GM12878 (cell line): Measurements from ENCODE around the gene IFNG-AS1. TPM values are rescaled to one million over a fixed set of nuclear protein-coding genes. Genes with fewer than 3 reads are reported as not detected.

Experiments used
- ATAC-seq: fragments of 200-7000 bp; cut with Tn5 transposase; 3 replicates; pipeline ENCODE4 v1.9.1; 2020; ENCODE audit warnings: mild to moderate bottlenecking, moderate library complexity
- BruUV-seq: library from RNA; stranded (reverse); fragments of 400-500 nt; replicated peaks from 2 replicates; lab custom pipeline; 2021; lab: Mats Ljungman, UMichigan
- CTCF ChIA-PET: fragments of 300-600 bp; sonication (Branson Sonifier 250); formaldehyde crosslinking; extraction: SDS; loops from one replicate; lab custom pipeline; 2021; ENCODE audit warnings: inconsistent platforms; lab: Yijun Ruan, JAX
- POLR2A ChIA-PET: fragments of 350-600 bp; formaldehyde crosslinking; extraction: SDS; loops from one replicate; lab custom pipeline; 2021; ENCODE audit warnings: inconsistent platforms; lab: Charles Lee
- RAD21 ChIA-PET: fragments of 300-600 bp; sonication (Branson Sonifier 250); formaldehyde crosslinking; loops from one replicate; lab custom pipeline; 2023; ENCODE audit warnings: antibody characterized with exemption; ENCODE audit not compliant: unreplicated experiment; lab: Charles Lee
- SMC1A ChIA-PET: fragments of 300-600 bp; sonication (Branson Sonifier 250); formaldehyde crosslinking; loops from one replicate; lab custom pipeline; 2023; ENCODE audit not compliant: unreplicated experiment, uncharacterized antibody; lab: Charles Lee
- DNase-seq: peaks from one replicate; pipeline ENCODE4 v3.0.0-alpha.2; 2011; ENCODE audit warnings: low read depth, low spot score
- FAIRE-seq: peaks from 3 replicates; lab custom pipeline; 2011; peaks lifted over from hg19 to GRCh38; lab: Jason Lieb, UNC
- H2AFZ ChIP-seq: 2 replicates; pipeline ENCODE4 v1.6.0; 2011; ENCODE audit warnings: low read depth, low read length, control low read depth; ENCODE audit not compliant: control insufficient read depth
- H3K27ac ChIP-seq: 2 replicates; pipeline ENCODE4 v1.5.1; 2011; ENCODE audit warnings: control low read depth; ENCODE audit not compliant: control insufficient read depth, insufficient read depth
- H3K27me3 ChIP-seq, 2 experiments: replicated peaks in 1 of 2; 2 replicates each; pipeline versions ENCODE4 v1.6.0 to v1.6.1; 2011; ENCODE audit warnings: low read length in 1 of 2; ENCODE audit not compliant: control insufficient read depth in 2 of 2, insufficient read depth in 2 of 2
- H3K36me3 ChIP-seq, 2 experiments: 2 replicates each; pipeline ENCODE4 v1.5.1; 2011; ENCODE audit warnings: low read length in 1 of 2; ENCODE audit not compliant: control insufficient read depth in 2 of 2, insufficient read depth in 2 of 2
- H3K4me1 ChIP-seq: 2 replicates; pipeline ENCODE4 v1.6.1; 2011; ENCODE audit warnings: mild to moderate bottlenecking, low read length, moderate library complexity, mixed read lengths; ENCODE audit not compliant: control insufficient read depth, insufficient read depth
- H3K4me2 ChIP-seq: 2 replicates; pipeline ENCODE4 v1.6.0; 2011; ENCODE audit warnings: control low read depth; ENCODE audit not compliant: control insufficient read depth, insufficient read depth
- H3K4me3 ChIP-seq: fragments of 200-600 bp; sonication (generic); 2 replicates; pipeline ENCODE4 v1.5.1; 2016
- H3K79me2 ChIP-seq: 2 replicates; pipeline ENCODE4 v1.6.0; 2011; ENCODE audit warnings: low read length; ENCODE audit not compliant: control insufficient read depth, insufficient read depth
- H3K9ac ChIP-seq: 2 replicates; pipeline ENCODE4 v1.8.0; 2011; ENCODE audit warnings: low read length, control low read depth, mixed read lengths; ENCODE audit not compliant: control insufficient read depth, insufficient read depth
- H3K9me3 ChIP-seq: replicated peaks from 3 replicates; pipeline ENCODE4 v1.5.1; 2011; ENCODE audit warnings: mild to moderate bottlenecking, low read length; ENCODE audit not compliant: control insufficient read depth, insufficient read depth
- H4K20me1 ChIP-seq: 2 replicates; pipeline ENCODE4 v1.6.0; 2011; ENCODE audit not compliant: control insufficient read depth, insufficient read depth
- ATF7 ChIP-seq: fragments of 450-650 bp; IDR thresholded peaks from 2 replicates; pipeline ENCODE4 v1.6.1; 2016; ENCODE audit warnings: low read depth, mild to moderate bottlenecking
- CBFB ChIP-seq: IDR thresholded peaks from 2 replicates; pipeline ENCODE4 v1.6.1; 2016; ENCODE audit warnings: antibody characterized with exemption, low read depth
- IKZF1 ChIP-seq: fragments of 450-650 bp; conservative IDR thresholded peaks from 2 replicates; pipeline ENCODE4 v1.6.1; 2017; ENCODE audit warnings: antibody characterized with exemption, mild to moderate bottlenecking
- IKZF2 ChIP-seq, 2 experiments: fragments of 450-650 bp; IDR thresholded peaks; 2 replicates each; pipeline ENCODE4 v1.6.1; 2017; ENCODE audit warnings: mild to moderate bottlenecking in 2 of 2, moderate library complexity in 2 of 2
- MAX ChIP-seq: IDR thresholded peaks from 2 replicates; pipeline ENCODE4 v1.6.1; 2012; ENCODE audit warnings: low read depth, low read length, improper control_type of control experiment
- NBN ChIP-seq: fragments of 450-650 bp; IDR thresholded peaks from 2 replicates; pipeline ENCODE4 v1.6.1; 2016
- PKNOX1 ChIP-seq: fragments of 450-650 bp; IDR thresholded peaks from 2 replicates; pipeline ENCODE4 v1.6.1; 2016; ENCODE audit warnings: mild to moderate bottlenecking
- RBBP5 ChIP-seq: fragments of 200-600 bp; sonication (generic); conservative IDR thresholded peaks from 2 replicates; pipeline ENCODE4 v1.6.1; 2016
- SUZ12 ChIP-seq: fragments of 200-600 bp; sonication (generic); IDR thresholded peaks from one replicate; pipeline ENCODE4 v1.6.1; 2018; ENCODE audit warnings: antibody characterized with exemption, mild to moderate bottlenecking; ENCODE audit not compliant: unreplicated experiment
- TBL1XR1 ChIP-seq: IDR thresholded peaks from 2 replicates; pipeline ENCODE4 v1.6.1; 2012; ENCODE audit warnings: low read depth, low read length, improper control_type of control experiment
- ZNF217 ChIP-seq: fragments of 450-650 bp; IDR thresholded peaks from 2 replicates; pipeline ENCODE4 v1.6.1; 2017; ENCODE audit warnings: antibody characterized with exemption, mild to moderate bottlenecking
- ZNF24 ChIP-seq: fragments of 450-650 bp; IDR thresholded peaks from 2 replicates; pipeline ENCODE4 v1.6.1; 2017; ENCODE audit warnings: antibody characterized with exemption, mild to moderate bottlenecking
- ZNF274 ChIP-seq: IDR thresholded peaks from one replicate; pipeline ENCODE4 v1.8.0; 2011; ENCODE audit not compliant: insufficient read length, insufficient read depth
- ZNF592 ChIP-seq: fragments of 450-650 bp; IDR thresholded peaks from 2 replicates; pipeline ENCODE4 v1.6.1; 2017; ENCODE audit warnings: mild to moderate bottlenecking, moderate library complexity
- ZNF687 ChIP-seq: fragments of 450-650 bp; IDR thresholded peaks from 2 replicates; pipeline ENCODE4 v1.6.1; 2017; ENCODE audit warnings: mild to moderate bottlenecking, moderate library complexity
- WGBS: methylation state at CpG from one replicate; pipeline ENCODE4 v1.1.6; 2016; ENCODE audit warnings: low lambda C conversion rate; ENCODE audit not compliant: insufficient replicate concordance, insufficient coverage; ENCODE audit errors: missing lambda C conversion rate; 5-methylcytosine and 5-hydroxymethylcytosine counted together
- in situ Hi-C: fragments of 300-500 bp; cut with MboI; formaldehyde crosslinking; loops from 9 replicates; pipeline ENCODE4 v1.14.3; 2018; ENCODE audit warnings: mixed read lengths
- intact Hi-C: fragments of 100-400 bp; cut with micrococcal nuclease; formaldehyde crosslinking; loops from one replicate; pipeline ENCODE4 v1.14.2; 2022; ENCODE audit not compliant: unreplicated experiment
- polyA plus RNA-seq, 11 experiments: library from polyadenylated mRNA; depleted of rRNA in 4 of 11; unstranded in 6 of 11; stranded (reverse) in 5 of 11; fragments of >200 nt; fragmentation: Nextera tagmentation in 4 of 11; fragmentation: Illumina TruSeq in 1 of 11; extraction: Ambion mirVana in 4 of 11; extraction: Trizol in 1 of 11; gene quantifications; 1 replicate in 1 of 11; 2 replicates in 10 of 11; pipeline versions ENCODE4 v1.2.1 to v1.2.3, GENCODE V29; 2011 to 2016; ENCODE audit warnings: inconsistent platforms in 2 of 11, missing spikeins in 2 of 11, low read depth in 1 of 11
- total RNA-seq, 4 experiments: library from RNA; depleted of rRNA in 3 of 4; stranded (reverse); fragments of >200 nt in 3 of 4; fragmentation: Illumina TruSeq in 1 of 4; extraction: Trizol in 1 of 4; gene quantifications; 2 replicates each; pipeline versions ENCODE4 v1.2.1 to v1.2.3, GENCODE V29; 2013 to 2021

The IFNG-AS1 gene
- total and polyA plus RNA-seq, 10 of the 15 experiments (the other 5 are each of a cell fraction or from before 2014, with no cell fraction given) = 0.40 to 1.9 (median 1.3) TPM

GRCh38 chr12:68043435-68043834 is 54.2 kb downstream of the IFNG-AS1 start:
- ChIA-PET CTCF (interaction anchor here (1.3 to 4.7 kb wide), 5 partner anchors 27 to 272 kb away, joined by 3 to 46 read pairs (median 5); no protein-coding TSS in a partner anchor), RAD21 (interaction anchor here (1.4 to 2.4 kb wide), 2 partner anchors 36 to 77 kb away, joined by 3 to 7 read pairs; no protein-coding TSS in a partner anchor), POLR2A (interaction anchor here (1.6 kb wide), 1 partner anchor 12 kb away, joined by 5 read pairs; no protein-coding TSS in a partner anchor), SMC1A (interaction anchor here (0.9 to 7.1 kb wide), 6 partner anchors 49 to 180 kb away, joined by 3 to 43 read pairs (median 4); no protein-coding TSS in a partner anchor)
- BruUV-seq = no TSS peak
- no peak overlapping the region for H3K27ac ChIP-seq
- no peak for ATAC-seq
- H3K79me2 ChIP-seq = no peaks in the 10 kb centered on the region
- intact Hi-C loops (no loop called here), in situ Hi-C loops (loop anchor here (5.0 kb wide), 1 partner anchor 279 kb away; no protein-coding TSS in a partner anchor)
- 36% methylated on average over 1 of the region's 1 CpG for WGBS
- H3K27me3 ChIP-seq = no peaks in the 10 kb centered on the region
- DNase-seq = no peak
- no peaks in the 10 kb centered on the region for H4K20me1 ChIP-seq
- H3K36me3 ChIP-seq = no peaks in the 10 kb centered on the region
- no peak overlapping the region for H3K9ac ChIP-seq
- no peak overlapping the region for H2AFZ ChIP-seq
- FAIRE-seq = no peak
- H3K4me3 ChIP-seq = no peak overlapping the region
- TF ChIP-seq MAX (no peak), IKZF1 (no peak), ZNF592 (no peak), IKZF2 (IDR thresholded peaks at IDR 0.05) (no peak), ZNF274 (no peak), SUZ12 (no peak), CBFB (no peak), PKNOX1 (no peak), ATF7 (no peak), ZNF24 (no peak), ZNF217 (no peak), TBL1XR1 (no peak), ZNF687 (no peak), NBN (no peak), RBBP5 (no peak)
- TF ChIP-seq, all 136 proteins: peak for 0
- Histone ChIP-seq H3K4me1 (peaks cover 11% of the 10 kb centered on the region), H3K9me3 (no peaks in the 10 kb centered on the region), H3K4me2 (no peak overlapping the region)
